HG03060 (cell line): ENCODE results near the gene LASP1.
"Not testable (repeated sequence)": the region's sequence is repeated elsewhere in the genome, so short reads cannot be mapped to it uniquely, and the experiment has no call there.

Source experiments
- ATAC-seq: cut with Tn5 transposase; IDR thresholded peaks from one replicate; pipeline ENCODE4 v1.9.1; 2021; ENCODE audit warnings: low read depth, moderate number of reproducible peaks; ENCODE audit not compliant: unreplicated experiment

Gene LASP1

DNA sequence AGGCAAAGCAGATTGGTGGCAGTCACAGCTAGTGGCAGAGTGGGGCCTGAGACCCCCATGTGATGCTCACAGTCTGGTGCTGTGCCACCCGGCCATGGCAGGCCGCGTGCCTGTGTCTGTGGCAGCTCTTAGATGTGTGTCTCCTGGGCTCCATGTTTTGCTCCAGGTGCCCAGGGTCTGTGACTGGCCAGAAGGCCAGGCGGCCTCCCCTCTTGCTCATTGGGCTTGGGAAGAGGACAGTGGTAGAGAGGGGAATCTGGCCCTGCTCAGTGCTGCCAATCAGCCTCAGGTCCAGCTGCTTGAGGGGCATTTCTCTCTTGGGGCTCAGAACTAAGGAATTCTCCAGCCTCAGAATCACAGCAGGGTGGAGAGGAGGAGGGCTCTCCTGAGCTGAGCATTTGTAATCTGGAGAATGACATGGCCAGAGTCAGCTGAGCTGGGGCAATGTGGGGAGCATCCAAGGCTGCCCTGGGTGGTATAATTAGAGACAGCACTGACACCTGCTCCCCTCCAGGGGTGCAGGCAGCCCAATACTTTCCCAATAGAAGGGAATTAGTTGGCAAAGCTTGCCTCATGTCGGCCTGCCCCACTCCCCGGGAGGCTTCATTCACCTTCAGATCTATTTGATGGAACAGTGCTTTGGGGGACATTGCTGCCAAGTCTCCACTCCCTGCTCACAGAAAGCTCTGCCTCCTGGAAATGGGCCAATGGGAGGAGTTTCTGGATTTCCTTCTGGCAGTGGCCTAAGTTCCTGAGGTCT is 52.9 kb downstream of the LASP1 start:
- no peak for ATAC-seq

- ATAC-seq = no peak
Observed at GRCh38 chr17:38925263-38925995, 55.6 kb downstream of the LASP1 start, which contains the start of gene LASP1NB. TSS of gene LASP1NB (plus strand) at chr17:38925614.

DNA sequence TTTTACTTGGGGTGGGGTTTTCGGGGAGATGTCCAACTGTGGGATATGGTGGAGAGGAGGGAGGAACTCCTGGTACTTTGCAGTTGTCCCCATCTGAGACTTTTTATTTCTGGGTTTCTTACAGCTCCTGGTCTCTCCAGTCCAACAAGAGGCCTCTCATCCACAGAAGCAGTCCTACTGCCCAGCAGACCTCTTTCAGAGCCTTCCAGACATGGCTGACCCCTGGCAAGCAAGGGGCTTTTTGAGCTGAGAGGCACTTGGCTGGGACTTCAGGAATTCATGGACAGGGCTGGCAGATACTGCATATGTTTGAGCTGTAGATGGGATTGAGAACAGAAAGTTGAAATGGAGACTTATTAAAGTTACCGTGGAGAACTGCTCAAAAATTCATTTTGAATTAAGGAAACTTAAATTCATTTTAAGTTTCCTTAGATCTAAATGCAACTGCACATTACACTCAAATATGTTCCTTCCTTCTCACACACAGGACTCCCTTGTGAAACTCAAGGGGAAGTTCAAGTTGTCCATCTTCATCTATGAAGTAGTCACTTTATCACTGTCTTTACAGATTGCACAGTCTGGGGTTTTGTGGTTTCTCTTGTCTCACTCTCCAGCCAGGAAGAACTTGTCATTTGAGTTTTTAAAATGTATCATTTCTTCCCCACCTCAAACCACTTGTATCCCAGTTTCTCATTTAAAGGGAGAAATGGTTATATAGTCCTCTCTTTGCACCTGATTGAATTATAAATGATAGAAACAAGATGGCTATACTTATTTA is 56.6 kb downstream of the LASP1 start:
- no peak for ATAC-seq

DNA sequence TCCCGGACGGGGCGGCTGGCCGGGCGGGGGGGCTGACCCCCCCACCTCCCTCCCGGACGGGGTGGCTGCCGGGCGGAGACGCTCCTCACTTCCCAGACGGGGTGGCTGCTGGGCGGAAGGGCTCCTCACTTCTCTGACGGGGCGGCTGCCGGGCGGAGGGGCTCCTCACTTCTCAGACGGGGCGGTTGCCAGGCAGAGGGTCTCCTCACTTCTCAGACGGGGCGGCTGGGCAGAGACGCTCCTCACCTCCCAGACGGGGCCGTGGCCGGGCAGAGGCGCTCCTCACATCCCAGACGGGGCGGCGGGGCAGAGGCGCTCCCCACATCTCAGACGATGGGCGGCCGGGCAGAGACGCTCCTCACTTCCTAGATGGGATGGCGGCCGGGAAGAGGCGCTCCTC is 60.9 kb downstream of the LASP1 start:
- ATAC-seq = not testable (repeated sequence)

GRCh38 chr17:38933962-38934361 is 64.1 kb downstream of the LASP1 start:
- ATAC-seq = not testable (repeated sequence)

GRCh38 chr17:38939987-38940386 is 70.1 kb downstream of the LASP1 start:
- no peak for ATAC-seq

DNA sequence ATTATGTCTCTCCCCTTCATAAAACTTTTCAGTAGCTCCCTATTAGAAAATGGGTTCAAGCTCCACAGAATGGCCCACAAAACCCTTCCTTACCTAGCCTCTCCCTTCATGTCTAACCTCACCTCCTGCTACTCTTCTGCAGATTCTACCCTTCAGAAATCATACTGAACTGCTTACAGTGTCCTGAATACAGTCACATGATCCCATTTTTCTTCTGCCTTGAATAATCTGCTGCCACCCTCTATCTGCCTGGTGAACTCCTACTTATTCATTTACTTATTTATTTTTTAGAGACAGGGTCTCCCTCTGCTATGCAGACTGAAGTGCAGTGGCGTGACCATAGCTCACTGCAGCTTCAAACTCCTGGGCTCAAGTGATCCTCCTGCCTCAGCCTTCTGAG is 70.5 kb downstream of the LASP1 start:
- no peak for ATAC-seq

DNA sequence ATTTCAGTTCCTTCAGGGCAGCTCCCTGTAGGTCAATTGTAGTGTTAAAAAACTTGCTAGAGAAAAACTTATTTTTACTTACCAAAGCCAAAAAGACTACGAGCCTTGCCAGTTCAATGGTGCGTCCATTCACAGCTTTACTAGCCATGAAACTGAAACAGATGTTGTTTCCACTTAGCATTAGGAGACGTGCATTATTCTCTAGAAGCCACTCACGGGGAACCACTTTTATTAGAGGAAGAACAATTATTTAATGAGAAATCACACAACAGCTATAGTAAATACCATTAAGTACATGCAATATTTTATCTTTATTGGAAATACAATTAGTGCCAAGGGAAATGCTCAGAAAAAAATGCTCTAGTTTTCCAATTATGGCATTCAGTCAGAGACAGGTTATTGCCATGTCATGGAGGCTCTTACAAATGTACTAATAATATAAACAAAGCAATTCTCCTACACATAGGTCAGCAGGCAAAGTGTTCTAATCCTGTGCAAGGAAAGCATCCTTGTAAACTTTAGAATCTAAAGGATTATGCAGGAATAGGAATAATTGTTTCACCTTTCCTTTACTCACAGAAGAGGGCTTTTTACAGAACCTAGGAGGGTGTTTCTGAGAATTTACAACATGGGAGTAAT is 73.0 kb downstream of the LASP1 start:
- no peak for ATAC-seq

- no peak for ATAC-seq
Observed at GRCh38 chr17:38943607-38944006, 73.7 kb downstream of the LASP1 start.

GRCh38 chr17:38947189-38947588 is 77.3 kb downstream of the LASP1 start:
- no peak for ATAC-seq

DNA sequence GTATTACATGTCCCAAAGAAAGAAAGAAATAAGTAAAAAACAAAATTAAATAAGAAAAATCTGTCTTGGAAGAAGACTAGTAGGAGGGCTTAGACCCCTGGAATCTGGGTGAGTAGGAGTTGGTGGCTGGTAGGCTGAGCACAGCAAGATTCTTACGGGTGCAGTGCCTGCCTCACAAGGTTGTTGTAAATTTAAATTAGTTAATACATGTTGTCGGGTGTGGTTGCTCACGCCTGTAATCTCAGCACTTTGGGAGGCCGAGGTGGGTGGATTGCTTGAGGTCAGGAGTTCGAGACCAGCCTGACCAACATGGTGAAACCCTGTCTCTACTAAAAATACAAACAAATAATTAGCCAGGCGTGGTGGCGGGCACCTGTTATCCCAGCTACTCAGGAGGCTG is 83.9 kb downstream of the LASP1 start:
- not testable (repeated sequence) for ATAC-seq

DNA sequence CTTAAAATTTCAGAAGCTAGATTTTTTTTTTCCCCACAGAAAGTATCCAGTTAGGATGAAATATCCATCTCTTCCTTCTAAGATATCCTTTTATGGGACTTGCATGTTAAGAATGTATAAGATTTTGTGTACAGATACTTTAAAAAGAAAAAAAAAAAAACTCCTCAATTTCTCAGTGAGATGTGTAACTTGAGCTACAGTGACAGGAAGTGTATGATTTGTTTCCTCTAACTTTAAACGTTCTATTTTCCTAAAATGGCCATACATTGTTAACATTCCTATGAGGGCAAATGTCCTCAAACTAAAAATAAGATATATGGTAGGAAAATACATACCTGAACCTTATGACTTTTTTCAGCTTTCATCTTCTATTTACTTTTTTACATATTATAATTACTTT is 88.5 kb downstream of the LASP1 start:
- ATAC-seq = no peak

DNA sequence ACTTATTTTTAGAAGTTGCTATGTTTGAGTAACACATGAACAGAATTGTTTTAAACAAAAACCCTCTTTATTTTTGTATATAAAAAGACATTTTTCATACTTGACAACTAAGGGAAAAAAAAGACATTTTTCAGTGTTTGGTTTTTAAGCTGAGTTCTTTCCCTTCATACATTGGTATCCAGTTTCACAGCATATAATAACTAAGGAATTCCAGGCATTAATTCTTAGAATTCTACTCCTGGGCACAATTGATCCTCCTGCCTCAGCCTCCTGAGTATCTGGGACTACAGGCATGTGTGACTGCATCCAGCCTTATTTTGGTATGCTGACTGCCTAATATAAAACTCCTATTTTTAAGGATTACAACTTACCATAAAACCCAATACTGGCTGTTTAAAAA is 88.9 kb downstream of the LASP1 start:
- ATAC-seq = no peak

DNA sequence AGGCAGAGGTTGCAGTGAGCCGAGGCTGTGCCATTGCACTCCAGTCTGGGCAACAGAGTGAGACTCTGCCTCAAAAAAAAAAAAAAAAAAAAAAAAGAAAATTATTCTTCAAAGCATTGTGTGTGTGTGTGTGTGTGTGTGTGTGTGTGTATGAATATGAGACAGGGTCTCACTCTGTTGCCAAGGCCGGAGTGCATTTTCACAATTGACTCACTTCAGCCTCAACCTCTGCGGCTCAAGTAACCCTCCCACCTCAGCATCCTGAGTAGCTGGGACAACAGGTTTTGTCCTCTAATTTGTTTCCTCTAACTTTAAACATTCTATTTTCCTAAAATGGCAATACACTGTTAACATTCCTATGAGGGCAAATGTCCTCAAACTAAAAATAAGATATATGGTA is 89.7 kb downstream of the LASP1 start:
- ATAC-seq = no peak

GRCh38 chr17:38960402-38960801 is 90.5 kb downstream of the LASP1 start:
- ATAC-seq = no peak

DNA sequence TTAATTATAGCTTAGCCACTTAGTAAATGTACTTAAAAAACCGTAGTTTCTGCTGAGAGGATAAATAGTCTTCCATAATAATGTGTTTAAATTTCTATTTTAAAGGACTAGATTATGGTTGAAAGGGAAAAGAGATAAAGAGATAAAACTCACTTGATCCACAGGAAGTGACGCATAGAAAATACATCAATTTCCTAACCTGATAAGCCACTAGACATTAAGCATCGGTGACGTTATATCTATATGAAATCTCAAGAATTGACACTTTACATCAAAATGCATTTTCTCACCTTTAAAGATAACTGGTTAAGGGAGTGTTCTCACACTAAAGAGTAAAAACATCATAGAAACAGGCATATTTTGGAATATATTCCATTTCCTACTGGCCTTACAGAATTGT is 91.6 kb downstream of the LASP1 start:
- ATAC-seq = no peak

GRCh38 chr17:38967290-38967738 is 97.5 kb downstream of the LASP1 start, which contains the start of gene FBXO47:
TSS of gene FBXO47 (minus strand) at chr17:38967403. CDS start at chr17:38963025, 4,378 bp downstream.
- no peak for ATAC-seq

DNA sequence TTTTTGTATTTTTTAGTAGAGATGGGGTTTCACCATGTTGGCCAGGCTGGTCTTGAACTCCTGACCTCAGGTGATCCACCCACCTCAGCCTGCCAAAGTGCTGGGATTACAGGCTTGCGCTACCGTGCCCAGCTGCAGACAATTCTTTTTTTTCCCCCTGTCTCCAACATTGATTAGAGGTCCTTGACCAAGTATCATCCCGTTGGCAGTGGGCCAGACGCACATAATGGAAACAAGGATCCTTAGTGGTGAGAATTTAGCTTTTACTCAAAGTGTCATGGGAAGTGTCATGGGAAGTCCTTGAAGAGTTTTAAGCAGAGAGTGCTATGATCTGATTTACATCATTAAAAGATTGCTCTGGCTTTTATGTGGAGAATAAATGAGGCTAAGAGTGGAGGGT is 99.4 kb downstream of the LASP1 start:
- ATAC-seq = no peak

DNA sequence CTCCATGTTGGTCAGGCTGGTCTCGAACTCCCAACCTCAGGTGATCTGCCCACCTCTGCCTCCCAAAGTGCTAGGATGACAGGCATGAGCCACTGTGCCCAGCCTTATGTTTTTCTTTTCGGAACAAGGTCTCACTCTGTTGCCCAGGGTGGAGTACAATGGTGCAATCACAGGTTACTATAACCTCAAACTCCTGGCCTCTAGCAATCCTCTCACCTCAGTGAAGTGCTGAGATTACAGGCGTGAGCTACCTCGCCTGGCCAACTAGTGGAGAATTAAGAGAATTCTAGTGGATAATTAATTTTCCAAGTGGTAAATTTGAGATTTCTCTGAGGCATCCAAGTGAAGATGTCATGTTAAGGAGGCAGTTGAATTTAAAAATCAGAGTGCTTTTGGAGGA is 100.3 kb downstream of the LASP1 start:
- ATAC-seq = no peak

GRCh38 chr17:38970804-38971203 is 100.9 kb downstream of the LASP1 start:
- no peak for ATAC-seq
